ENCODE measurements around the gene LRRFIP1. TPM values are rescaled to one million over a fixed set of nuclear protein-coding genes. Genes with fewer than 3 reads are reported as not detected.
"Not testable (repeated sequence)": the region's sequence is repeated elsewhere in the genome, so short reads cannot be mapped to it uniquely, and the experiment has no call there.

LRRFIP1 gene
- total RNA-seq, 1 donor from 2014 or later = 91.5 TPM

DNA sequence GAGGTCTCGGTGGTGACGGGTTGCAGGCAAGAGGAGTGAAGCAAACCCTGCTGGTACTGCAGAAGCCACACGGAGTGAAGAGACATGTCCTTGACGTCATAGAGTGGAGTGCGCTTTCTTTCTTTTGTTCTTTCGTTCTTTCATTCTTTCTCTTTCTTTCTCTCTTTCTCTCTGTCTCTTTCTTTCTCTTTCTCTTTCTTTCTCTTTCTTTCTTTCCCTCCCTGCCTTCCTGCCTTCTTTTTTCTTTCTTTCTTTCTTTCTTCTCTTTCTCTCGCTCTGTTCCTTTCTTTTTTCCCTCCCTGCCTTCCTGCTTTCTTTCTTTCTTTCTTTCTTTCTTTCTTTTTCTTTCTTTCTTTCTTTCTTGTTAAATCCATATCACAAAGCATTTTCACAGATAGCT lies 39.2 kb downstream of the LRRFIP1 start:
- H3K27ac Mint-ChIP-seq (ENCODE audit: unreplicated experiment) = peak overlapping the region; percentile 55

DNA sequence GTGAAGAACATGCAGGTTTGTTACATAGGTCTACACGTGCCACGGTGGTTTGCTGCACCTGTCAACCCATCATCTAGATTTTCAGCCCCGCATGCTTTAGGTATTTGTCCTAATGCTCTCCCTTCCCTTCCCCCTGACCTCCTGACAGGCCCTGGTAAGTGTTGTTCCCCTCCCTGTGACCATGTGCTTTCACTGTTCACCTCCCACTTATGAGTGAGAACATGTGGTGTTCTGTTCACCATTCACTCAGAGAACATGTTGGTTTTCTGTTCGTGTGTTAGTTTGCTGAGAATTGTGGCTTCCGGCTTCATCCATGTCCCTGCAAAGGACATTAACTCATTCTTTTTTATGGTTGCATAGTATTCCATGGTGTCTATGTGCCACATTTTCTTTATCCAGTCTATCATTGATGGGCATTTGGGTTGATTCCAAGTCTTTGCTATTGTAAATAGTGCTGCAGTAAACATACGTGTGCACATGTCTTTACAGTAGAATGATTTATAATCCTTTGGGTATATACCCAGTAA lies 39.7 kb downstream of the LRRFIP1 start:
- H3K9me3 Mint-ChIP-seq (ENCODE audit: low read depth); H3K4me3 Mint-ChIP-seq (ENCODE audit: unreplicated experiment): not testable (repeated sequence)
- H3K4me1 Mint-ChIP-seq (ENCODE audit: low read depth) = peaks cover 45% of the 10 kb centered on the region

More for the DNA sequence above, 39.2 kb downstream of the LRRFIP1 start:
- peaks cover 7% of the 10 kb centered on the region for H3K36me3 Mint-ChIP-seq (ENCODE audit: low read depth)
- no peaks in the 10 kb centered on the region for H3K9me3 Mint-ChIP-seq (ENCODE audit: low read depth)
- peaks cover 45% of the 10 kb centered on the region for H3K4me1 Mint-ChIP-seq (ENCODE audit: low read depth)
- TF ChIP-seq, protein P1, sequence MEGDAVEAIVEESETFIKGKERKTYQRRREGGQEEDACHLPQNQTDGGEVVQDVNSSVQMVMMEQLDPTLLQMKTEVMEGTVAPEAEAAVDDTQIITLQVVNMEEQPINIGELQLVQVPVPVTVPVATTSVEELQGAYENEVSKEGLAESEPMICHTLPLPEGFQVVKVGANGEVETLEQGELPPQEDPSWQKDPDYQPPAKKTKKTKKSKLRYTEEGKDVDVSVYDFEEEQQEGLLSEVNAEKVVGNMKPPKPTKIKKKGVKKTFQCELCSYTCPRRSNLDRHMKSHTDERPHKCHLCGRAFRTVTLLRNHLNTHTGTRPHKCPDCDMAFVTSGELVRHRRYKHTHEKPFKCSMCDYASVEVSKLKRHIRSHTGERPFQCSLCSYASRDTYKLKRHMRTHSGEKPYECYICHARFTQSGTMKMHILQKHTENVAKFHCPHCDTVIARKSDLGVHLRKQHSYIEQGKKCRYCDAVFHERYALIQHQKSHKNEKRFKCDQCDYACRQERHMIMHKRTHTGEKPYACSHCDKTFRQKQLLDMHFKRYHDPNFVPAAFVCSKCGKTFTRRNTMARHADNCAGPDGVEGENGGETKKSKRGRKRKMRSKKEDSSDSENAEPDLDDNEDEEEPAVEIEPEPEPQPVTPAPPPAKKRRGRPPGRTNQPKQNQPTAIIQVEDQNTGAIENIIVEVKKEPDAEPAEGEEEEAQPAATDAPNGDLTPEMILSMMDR (IDR thresholded peaks at IDR 0.05) = no peak
- no peaks in the 10 kb centered on the region for H3K27me3 Mint-ChIP-seq (ENCODE audit: low read depth)
- DNase-seq (ENCODE audit: low spot score) = no peak
- H3K4me3 Mint-ChIP-seq (ENCODE audit: unreplicated experiment) = no peak overlapping the region

DNA sequence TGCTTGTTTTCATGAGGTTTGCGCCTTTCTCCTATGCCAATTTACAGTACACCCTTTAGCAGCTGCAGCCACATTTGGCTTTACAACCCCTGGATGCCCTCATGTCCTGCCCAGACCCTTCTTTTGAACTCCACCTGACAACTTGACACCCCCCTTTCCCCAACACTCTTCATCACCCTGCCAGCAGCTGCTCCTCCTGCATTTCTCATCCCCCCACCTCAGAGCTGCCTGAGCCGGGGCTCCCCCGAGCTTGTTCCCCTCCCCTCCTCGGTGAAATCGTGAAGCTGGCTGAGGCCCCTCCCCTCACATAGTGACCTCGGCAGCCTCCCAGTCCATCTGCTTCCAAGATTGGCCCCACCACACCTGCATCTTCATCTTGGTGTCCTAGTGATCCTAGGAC lies 40.5 kb downstream of the LRRFIP1 start:
- TF ChIP-seq, protein P1 (IDR thresholded peaks at IDR 0.05) = no peak
- Mint-ChIP-seq H3K9me3 (ENCODE audit: low read depth) (no peaks in the 10 kb centered on the region), H3K36me3 (ENCODE audit: low read depth) (peaks cover 7% of the 10 kb centered on the region), H3K4me1 (ENCODE audit: low read depth) (peaks cover 40% of the 10 kb centered on the region), H3K4me3 (ENCODE audit: unreplicated experiment) (no peak overlapping the region), H3K27me3 (ENCODE audit: low read depth) (no peaks in the 10 kb centered on the region), H3K27ac (ENCODE audit: unreplicated experiment) (peak overlapping the region; percentile 51)
- no peak for DNase-seq (ENCODE audit: low spot score)

More for the DNA sequence above, 39.7 kb downstream of the LRRFIP1 start:
- not testable (repeated sequence) for H3K36me3 Mint-ChIP-seq (ENCODE audit: low read depth); DNase-seq (ENCODE audit: low spot score); H3K27ac Mint-ChIP-seq (ENCODE audit: unreplicated experiment); H3K27me3 Mint-ChIP-seq (ENCODE audit: low read depth)

DNA sequence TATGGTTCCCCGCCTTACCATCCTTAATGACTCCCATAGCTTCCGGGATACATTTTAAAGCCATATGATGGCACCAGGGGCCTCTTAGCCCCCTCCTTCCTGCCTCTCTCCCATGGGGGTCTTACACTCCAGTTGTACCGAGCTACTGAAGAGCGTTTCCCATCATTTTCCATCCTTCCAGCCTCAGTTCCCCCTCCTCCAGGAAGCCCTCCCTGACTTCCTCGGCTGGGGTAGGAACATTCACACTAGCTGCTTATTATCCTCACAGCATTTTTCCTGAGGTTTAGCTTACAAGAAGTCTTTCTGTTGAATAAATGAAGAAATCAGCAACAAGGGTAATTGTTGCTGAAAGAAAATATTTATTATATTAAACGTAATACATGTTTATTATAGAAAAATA lies 41.1 kb downstream of the LRRFIP1 start:
- no peaks in the 10 kb centered on the region for H3K27me3 Mint-ChIP-seq (ENCODE audit: low read depth)
- TF ChIP-seq, protein P1 (IDR thresholded peaks at IDR 0.05) = no peak
- H3K4me1 Mint-ChIP-seq (ENCODE audit: low read depth) = peaks cover 41% of the 10 kb centered on the region
- H3K9me3 Mint-ChIP-seq (ENCODE audit: low read depth) = no peaks in the 10 kb centered on the region
- no peak for DNase-seq (ENCODE audit: low spot score)
- no peak overlapping the region for H3K4me3 Mint-ChIP-seq (ENCODE audit: unreplicated experiment)
- peaks cover 7% of the 10 kb centered on the region for H3K36me3 Mint-ChIP-seq (ENCODE audit: low read depth)
- peak overlapping the region; percentile 51 for H3K27ac Mint-ChIP-seq (ENCODE audit: unreplicated experiment)

DNA sequence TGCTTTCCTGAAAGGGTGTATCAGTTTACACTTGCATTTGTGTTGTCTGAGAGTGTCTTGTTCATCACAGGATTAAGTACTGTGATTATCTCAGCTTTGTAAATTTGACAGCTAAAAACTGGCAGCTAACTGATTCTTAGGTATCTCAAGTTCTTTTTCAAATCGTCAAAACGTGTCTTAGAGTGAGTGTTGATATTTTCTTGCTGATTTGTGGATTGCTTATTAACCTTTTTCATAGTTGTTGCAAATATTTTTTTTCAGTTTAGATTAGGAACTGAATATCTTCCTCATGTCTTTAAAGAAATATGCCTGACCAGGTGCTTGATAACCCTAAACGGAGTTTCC lies 41.9 kb downstream of the LRRFIP1 start:
- DNase-seq (ENCODE audit: low spot score) = no peak
- Mint-ChIP-seq H3K27ac (ENCODE audit: unreplicated experiment) (peak overlapping the region; percentile 96), H3K27me3 (ENCODE audit: low read depth) (no peaks in the 10 kb centered on the region), H3K9me3 (ENCODE audit: low read depth) (no peaks in the 10 kb centered on the region), H3K4me3 (ENCODE audit: unreplicated experiment) (peak overlapping the region; percentile 61), H3K4me1 (ENCODE audit: low read depth) (peaks cover 49% of the 10 kb centered on the region), H3K36me3 (ENCODE audit: low read depth) (peaks cover 7% of the 10 kb centered on the region)
- TF ChIP-seq, protein P1 (IDR thresholded peaks at IDR 0.05) = no peak
